ENCODE measurements around the gene LPAR2. TPM values are rescaled to one million over a fixed set of nuclear protein-coding genes. Genes with fewer than 3 reads are reported as not detected.
A peak's percentile ranks its signal among the peaks of the same experiment; 100 is the strongest.

Gene LPAR2
- total and polyA plus RNA-seq, 2 of the 13 experiments (the other 11 are each of a cell fraction or from before 2014, with no cell fraction given) = 0.86 to 3.6 TPM

DNA sequence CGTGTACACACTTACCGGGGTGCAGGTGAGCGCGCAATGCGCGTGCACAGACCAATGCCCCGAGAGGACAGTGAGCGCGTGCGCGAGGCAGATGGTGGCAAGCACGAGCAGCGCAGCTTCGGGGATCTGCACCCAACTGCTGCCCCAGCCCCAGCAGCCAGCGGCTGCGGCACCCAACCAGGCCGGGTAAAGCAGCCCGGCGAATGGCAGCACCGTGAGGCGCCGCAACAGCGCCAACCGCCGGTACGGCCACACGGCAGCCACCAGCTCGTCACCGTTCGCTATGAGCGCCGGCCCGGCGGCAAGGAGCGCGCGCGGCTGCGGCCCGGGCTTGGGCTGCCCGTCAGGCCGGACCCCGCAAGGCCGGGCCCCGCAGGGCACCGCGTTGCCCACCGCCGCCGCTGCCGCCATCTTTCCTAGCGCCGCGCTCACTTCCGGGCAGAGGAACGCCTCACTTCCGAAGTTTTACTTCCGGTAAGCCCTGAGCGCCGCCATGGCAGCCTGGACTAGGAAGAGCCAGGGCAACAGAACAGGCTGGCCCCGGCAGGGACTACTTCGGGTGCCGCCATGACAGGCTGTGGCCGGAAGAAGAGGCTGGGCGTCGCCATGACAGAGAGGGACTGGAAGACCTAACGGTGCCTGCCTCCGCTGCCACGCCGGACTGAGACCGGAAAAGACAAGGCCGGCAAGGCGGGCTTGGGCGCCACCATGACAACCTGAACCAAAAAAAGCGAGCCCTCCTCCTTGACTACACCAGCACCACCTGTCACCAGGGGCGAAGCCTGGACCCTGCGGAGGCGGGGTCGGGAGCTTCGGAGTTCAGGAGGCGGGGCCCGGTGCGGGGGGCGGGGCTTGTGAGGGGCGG is 35.5 kb upstream of the LPAR2 start, which contains the start of gene ATP13A1 (continued):
- TF ChIP-seq, protein P1, sequence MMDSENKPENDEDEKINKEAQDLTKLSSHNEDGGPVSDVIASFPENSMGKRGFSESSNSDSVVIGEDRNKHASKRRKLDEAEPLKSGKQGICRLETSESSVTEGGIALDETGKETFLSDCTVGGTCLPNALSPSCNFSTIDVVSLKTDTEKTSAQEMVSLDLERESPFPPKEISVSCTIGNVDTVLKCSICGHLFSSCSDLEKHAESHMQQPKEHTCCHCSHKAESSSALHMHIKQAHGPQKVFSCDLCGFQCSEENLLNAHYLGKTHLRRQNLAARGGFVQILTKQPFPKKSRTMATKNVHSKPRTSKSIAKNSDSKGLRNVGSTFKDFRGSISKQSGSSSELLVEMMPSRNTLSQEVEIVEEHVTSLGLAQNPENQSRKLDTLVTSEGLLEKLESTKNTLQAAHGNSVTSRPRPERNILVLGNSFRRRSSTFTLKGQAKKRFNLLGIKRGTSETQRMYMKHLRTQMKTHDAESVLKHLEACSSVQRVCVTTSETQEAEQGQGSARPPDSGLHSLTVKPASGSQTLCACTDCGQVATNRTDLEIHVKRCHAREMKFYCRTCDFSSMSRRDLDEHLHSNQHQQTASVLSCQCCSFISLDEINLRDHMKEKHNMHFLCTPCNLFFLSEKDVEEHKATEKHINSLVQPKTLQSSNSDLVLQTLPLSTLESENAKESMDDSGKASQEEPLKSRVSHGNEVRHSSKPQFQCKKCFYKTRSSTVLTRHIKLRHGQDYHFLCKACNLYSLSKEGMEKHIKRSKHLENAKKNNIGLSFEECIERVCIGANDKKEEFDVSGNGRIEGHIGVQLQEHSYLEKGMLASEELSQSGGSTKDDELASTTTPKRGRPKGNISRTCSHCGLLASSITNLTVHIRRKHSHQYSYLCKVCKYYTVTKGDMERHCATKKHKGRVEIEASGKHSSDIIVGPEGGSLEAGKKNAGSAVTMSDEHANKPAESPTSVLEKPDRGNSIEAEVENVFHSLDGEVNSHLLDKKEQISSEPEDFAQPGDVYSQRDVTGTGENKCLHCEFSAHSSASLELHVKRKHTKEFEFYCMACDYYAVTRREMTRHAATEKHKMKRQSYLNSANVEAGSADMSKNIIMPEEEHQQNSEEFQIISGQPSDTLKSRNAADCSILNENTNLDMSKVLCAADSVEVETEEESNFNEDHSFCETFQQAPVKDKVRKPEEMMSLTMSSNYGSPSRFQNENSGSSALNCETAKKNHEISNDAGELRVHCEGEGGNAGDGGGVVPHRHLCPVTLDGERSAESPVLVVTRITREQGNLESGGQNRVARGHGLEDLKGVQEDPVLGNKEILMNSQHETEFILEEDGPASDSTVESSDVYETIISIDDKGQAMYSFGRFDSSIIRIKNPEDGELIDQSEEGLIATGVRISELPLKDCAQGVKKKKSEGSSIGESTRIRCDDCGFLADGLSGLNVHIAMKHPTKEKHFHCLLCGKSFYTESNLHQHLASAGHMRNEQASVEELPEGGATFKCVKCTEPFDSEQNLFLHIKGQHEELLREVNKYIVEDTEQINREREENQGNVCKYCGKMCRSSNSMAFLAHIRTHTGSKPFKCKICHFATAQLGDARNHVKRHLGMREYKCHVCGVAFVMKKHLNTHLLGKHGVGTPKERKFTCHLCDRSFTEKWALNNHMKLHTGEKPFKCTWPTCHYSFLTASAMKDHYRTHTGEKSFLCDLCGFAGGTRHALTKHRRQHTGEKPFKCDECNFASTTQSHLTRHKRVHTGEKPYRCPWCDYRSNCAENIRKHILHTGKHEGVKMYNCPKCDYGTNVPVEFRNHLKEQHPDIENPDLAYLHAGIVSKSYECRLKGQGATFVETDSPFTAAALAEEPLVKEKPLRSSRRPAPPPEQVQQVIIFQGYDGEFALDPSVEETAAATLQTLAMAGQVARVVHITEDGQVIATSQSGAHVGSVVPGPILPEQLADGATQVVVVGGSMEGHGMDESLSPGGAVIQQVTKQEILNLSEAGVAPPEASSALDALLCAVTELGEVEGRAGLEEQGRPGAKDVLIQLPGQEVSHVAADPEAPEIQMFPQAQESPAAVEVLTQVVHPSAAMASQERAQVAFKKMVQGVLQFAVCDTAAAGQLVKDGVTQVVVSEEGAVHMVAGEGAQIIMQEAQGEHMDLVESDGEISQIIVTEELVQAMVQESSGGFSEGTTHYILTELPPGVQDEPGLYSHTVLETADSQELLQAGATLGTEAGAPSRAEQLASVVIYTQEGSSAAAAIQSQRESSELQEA (CRISPR knock-in tag; IDR thresholded peaks at IDR 0.05; ENCODE audit: not compliant biosample characterization) = no peak
- no peak; the same call in 1 of the 2 replicates for TF ChIP-seq SP5 (CRISPR knock-in tag; IDR thresholded peaks at IDR 0.05; ENCODE audit: borderline replicate concordance, low read depth)
- TF ChIP-seq ELF3 (CRISPR knock-in tag; IDR thresholded peaks at IDR 0.05) = peak; percentile 58; the same call in 1 of the 2 replicates
- peak; percentile 75 for TF ChIP-seq SAP130 (CRISPR knock-in tag; IDR thresholded peaks at IDR 0.05; ENCODE audit: low read depth)
- no peak for TF ChIP-seq SP1 (IDR thresholded peaks at IDR 0.05)
- peak; percentile 19; the same call in 1 of the 2 replicates for TF ChIP-seq SP1 (CRISPR knock-in tag; IDR thresholded peaks at IDR 0.05)
- TF ChIP-seq ZEB1 (IDR thresholded peaks at IDR 0.05; ENCODE audit: insufficient replicate concordance, low read depth) = no peak
- peak; percentile 72 for TF ChIP-seq ETV6 (CRISPR knock-in tag; conservative IDR thresholded peaks at IDR 0.05)
- peak; percentile 89 for TF ChIP-seq SRY (CRISPR knock-in tag; IDR thresholded peaks at IDR 0.05)
- TF ChIP-seq U2AF1 (optimal IDR thresholded peaks at IDR 0.05; ENCODE audit: low read depth, low read length) = no peak
- peak; percentile 37; the same call in 1 of the 2 replicates for TF ChIP-seq SPEN (CRISPR knock-in tag; IDR thresholded peaks at IDR 0.05; ENCODE audit: low read depth)
- TF ChIP-seq TAF1 (CRISPR knock-in tag; IDR thresholded peaks at IDR 0.05) = peak; percentile 83
- peak; percentile 80 for TF ChIP-seq ZNF772 (CRISPR knock-in tag; IDR thresholded peaks at IDR 0.05)
- TF ChIP-seq ZNF724P (CRISPR knock-in tag; IDR thresholded peaks at IDR 0.05; ENCODE audit: borderline replicate concordance) = 0 out of 2 replicates have a peak, but pooled peaks have one; percentile 1
- TF ChIP-seq SIN3A (IDR thresholded peaks at IDR 0.05; ENCODE audit: borderline replicate concordance, low read depth, low read length) = 0 out of 2 replicates have a peak, but pooled peaks have one; percentile 46
- TF ChIP-seq, protein P2, sequence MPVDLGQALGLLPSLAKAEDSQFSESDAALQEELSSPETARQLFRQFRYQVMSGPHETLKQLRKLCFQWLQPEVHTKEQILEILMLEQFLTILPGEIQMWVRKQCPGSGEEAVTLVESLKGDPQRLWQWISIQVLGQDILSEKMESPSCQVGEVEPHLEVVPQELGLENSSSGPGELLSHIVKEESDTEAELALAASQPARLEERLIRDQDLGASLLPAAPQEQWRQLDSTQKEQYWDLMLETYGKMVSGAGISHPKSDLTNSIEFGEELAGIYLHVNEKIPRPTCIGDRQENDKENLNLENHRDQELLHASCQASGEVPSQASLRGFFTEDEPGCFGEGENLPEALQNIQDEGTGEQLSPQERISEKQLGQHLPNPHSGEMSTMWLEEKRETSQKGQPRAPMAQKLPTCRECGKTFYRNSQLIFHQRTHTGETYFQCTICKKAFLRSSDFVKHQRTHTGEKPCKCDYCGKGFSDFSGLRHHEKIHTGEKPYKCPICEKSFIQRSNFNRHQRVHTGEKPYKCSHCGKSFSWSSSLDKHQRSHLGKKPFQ (CRISPR knock-in tag; IDR thresholded peaks at IDR 0.05; ENCODE audit: insufficient replicate concordance) = peak; percentile 20
- TF ChIP-seq, protein P3, sequence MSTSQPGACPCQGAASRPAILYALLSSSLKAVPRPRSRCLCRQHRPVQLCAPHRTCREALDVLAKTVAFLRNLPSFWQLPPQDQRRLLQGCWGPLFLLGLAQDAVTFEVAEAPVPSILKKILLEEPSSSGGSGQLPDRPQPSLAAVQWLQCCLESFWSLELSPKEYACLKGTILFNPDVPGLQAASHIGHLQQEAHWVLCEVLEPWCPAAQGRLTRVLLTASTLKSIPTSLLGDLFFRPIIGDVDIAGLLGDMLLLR (CRISPR knock-in tag; IDR thresholded peaks at IDR 0.05) = peak; percentile 21; the same call in 1 of the 2 replicates
- 0 out of 2 replicates have a peak, but pooled peaks have one; percentile 49 for TF ChIP-seq ZFP90 (CRISPR knock-in tag; IDR thresholded peaks at IDR 0.05; ENCODE audit: borderline replicate concordance)
- TF ChIP-seq ZNF652 (CRISPR knock-in tag; IDR thresholded peaks at IDR 0.05; ENCODE audit: borderline replicate concordance, low read depth) = 0 out of 2 replicates have a peak, but pooled peaks have one; percentile 6

All from HepG2 (cell line).